ENCODE results near the gene CFAP90.

The CFAP90 gene

GRCh38 chr5:7814816-7815215 is 36.1 kb downstream of the CFAP90 start:
- TF ChIP-seq POLR2A (IDR thresholded peaks at IDR 0.05; ENCODE audit: low read depth, low read length) (no peak), TAF1 (IDR thresholded peaks at IDR 0.05; ENCODE audit: low read depth, low read length) (no peak), PAX5 (IDR thresholded peaks at IDR 0.05; ENCODE audit: insufficient read depth, low read length, severe bottlenecking) (no peak), POU2F2 (IDR thresholded peaks at IDR 0.05; ENCODE audit: low read depth, low read length) (no peak), SPI1 (IDR thresholded peaks at IDR 0.05; ENCODE audit: low read depth, low read length) (no peak), POLR2AphosphoS5 (IDR thresholded peaks at IDR 0.05; ENCODE audit: low read depth, low read length) (no peak)
- FAIRE-seq (no peak), DNase-seq (ENCODE audit: insufficient read length, low spot score) (no peak)

- TF ChIP-seq POLR2AphosphoS5 (IDR thresholded peaks at IDR 0.05; ENCODE audit: low read depth, low read length) (no peak), TAF1 (IDR thresholded peaks at IDR 0.05; ENCODE audit: low read depth, low read length) (no peak), POU2F2 (IDR thresholded peaks at IDR 0.05; ENCODE audit: low read depth, low read length) (no peak), POLR2A (IDR thresholded peaks at IDR 0.05; ENCODE audit: low read depth, low read length) (no peak)
- no peak for FAIRE-seq
These were observed 37.4 kb downstream of the CFAP90 start for GRCh38 chr5:7813576-7813975.

GRCh38 chr5:7813007-7813406 is 37.9 kb downstream of the CFAP90 start:
- no peak for DNase-seq (ENCODE audit: insufficient read length, low spot score)
- no peak for FAIRE-seq
- TF ChIP-seq POLR2A (IDR thresholded peaks at IDR 0.05; ENCODE audit: low read depth, low read length) (no peak), POU2F2 (IDR thresholded peaks at IDR 0.05; ENCODE audit: low read depth, low read length) (no peak), POLR2AphosphoS5 (IDR thresholded peaks at IDR 0.05; ENCODE audit: low read depth, low read length) (no peak), SPI1 (IDR thresholded peaks at IDR 0.05; ENCODE audit: low read depth, low read length) (no peak), PAX5 (IDR thresholded peaks at IDR 0.05; ENCODE audit: insufficient read depth, low read length, severe bottlenecking) (no peak), TAF1 (IDR thresholded peaks at IDR 0.05; ENCODE audit: low read depth, low read length) (no peak)

More at GRCh38 chr5:7813576-7813975, 37.4 kb downstream of the CFAP90 start:
- no peak for DNase-seq (ENCODE audit: insufficient read length, low spot score)

GRCh38 chr5:7811715-7812114 is 39.2 kb downstream of the CFAP90 start:
- TF ChIP-seq TAF1 (IDR thresholded peaks at IDR 0.05; ENCODE audit: low read depth, low read length) (no peak), POLR2A (IDR thresholded peaks at IDR 0.05; ENCODE audit: low read depth, low read length) (no peak), POLR2AphosphoS5 (IDR thresholded peaks at IDR 0.05; ENCODE audit: low read depth, low read length) (no peak), PAX5 (IDR thresholded peaks at IDR 0.05; ENCODE audit: insufficient read depth, low read length, severe bottlenecking) (no peak), POU2F2 (IDR thresholded peaks at IDR 0.05; ENCODE audit: low read depth, low read length) (no peak), SPI1 (IDR thresholded peaks at IDR 0.05; ENCODE audit: low read depth, low read length) (no peak)
- DNase-seq (ENCODE audit: insufficient read length, low spot score): no peak
- FAIRE-seq: no peak

- no peak for DNase-seq (ENCODE audit: insufficient read length, low spot score)
- no peak for TF ChIP-seq POLR2A (IDR thresholded peaks at IDR 0.05; ENCODE audit: low read depth, low read length)
- TF ChIP-seq PAX5 (IDR thresholded peaks at IDR 0.05; ENCODE audit: insufficient read depth, low read length, severe bottlenecking): no peak
- TF ChIP-seq POLR2AphosphoS5 (IDR thresholded peaks at IDR 0.05; ENCODE audit: low read depth, low read length): no peak
- no peak for TF ChIP-seq SPI1 (IDR thresholded peaks at IDR 0.05; ENCODE audit: low read depth, low read length)
- no peak for TF ChIP-seq POU2F2 (IDR thresholded peaks at IDR 0.05; ENCODE audit: low read depth, low read length)
- no peak for TF ChIP-seq TAF1 (IDR thresholded peaks at IDR 0.05; ENCODE audit: low read depth, low read length)
- FAIRE-seq: no peak
These were observed 41.9 kb downstream of the CFAP90 start for GRCh38 chr5:7808998-7809397.

GRCh38 chr5:7805379-7805778 is 45.6 kb downstream of the CFAP90 start:
- no peak for DNase-seq (ENCODE audit: insufficient read length, low spot score)
- FAIRE-seq: no peak

GRCh38 chr5:7803937-7804336 is 47.0 kb downstream of the CFAP90 start:
- FAIRE-seq (no peak), DNase-seq (ENCODE audit: insufficient read length, low spot score) (no peak)
- no peak for TF ChIP-seq TAF1 (IDR thresholded peaks at IDR 0.05; ENCODE audit: low read depth, low read length)
- TF ChIP-seq POLR2AphosphoS5 (IDR thresholded peaks at IDR 0.05; ENCODE audit: low read depth, low read length): no peak
- no peak for TF ChIP-seq SPI1 (IDR thresholded peaks at IDR 0.05; ENCODE audit: low read depth, low read length)
- TF ChIP-seq POU2F2 (IDR thresholded peaks at IDR 0.05; ENCODE audit: low read depth, low read length): no peak
- no peak for TF ChIP-seq PAX5 (IDR thresholded peaks at IDR 0.05; ENCODE audit: insufficient read depth, low read length, severe bottlenecking)
- TF ChIP-seq POLR2A (IDR thresholded peaks at IDR 0.05; ENCODE audit: low read depth, low read length): no peak

More at GRCh38 chr5:7805379-7805778, 45.6 kb downstream of the CFAP90 start:
- TF ChIP-seq TAF1 (IDR thresholded peaks at IDR 0.05; ENCODE audit: low read depth, low read length) (no peak), POLR2AphosphoS5 (IDR thresholded peaks at IDR 0.05; ENCODE audit: low read depth, low read length) (no peak), PAX5 (IDR thresholded peaks at IDR 0.05; ENCODE audit: insufficient read depth, low read length, severe bottlenecking) (no peak), POLR2A (IDR thresholded peaks at IDR 0.05; ENCODE audit: low read depth, low read length) (no peak), SPI1 (IDR thresholded peaks at IDR 0.05; ENCODE audit: low read depth, low read length) (no peak), POU2F2 (IDR thresholded peaks at IDR 0.05; ENCODE audit: low read depth, low read length) (no peak)

GRCh38 chr5:7802855-7803254 is 48.1 kb downstream of the CFAP90 start:
- no peak for TF ChIP-seq POLR2AphosphoS5 (IDR thresholded peaks at IDR 0.05; ENCODE audit: low read depth, low read length)
- TF ChIP-seq TAF1 (IDR thresholded peaks at IDR 0.05; ENCODE audit: low read depth, low read length): no peak
- no peak for TF ChIP-seq POU2F2 (IDR thresholded peaks at IDR 0.05; ENCODE audit: low read depth, low read length)
- no peak for TF ChIP-seq PAX5 (IDR thresholded peaks at IDR 0.05; ENCODE audit: insufficient read depth, low read length, severe bottlenecking)
- TF ChIP-seq POLR2A (IDR thresholded peaks at IDR 0.05; ENCODE audit: low read depth, low read length): no peak
- DNase-seq (ENCODE audit: insufficient read length, low spot score): no peak
- no peak for FAIRE-seq

- DNase-seq (ENCODE audit: insufficient read length, low spot score) (no peak), FAIRE-seq (no peak)
- TF ChIP-seq POLR2A (IDR thresholded peaks at IDR 0.05; ENCODE audit: low read depth, low read length) (no peak), TAF1 (IDR thresholded peaks at IDR 0.05; ENCODE audit: low read depth, low read length) (no peak), PAX5 (IDR thresholded peaks at IDR 0.05; ENCODE audit: insufficient read depth, low read length, severe bottlenecking) (no peak), SPI1 (IDR thresholded peaks at IDR 0.05; ENCODE audit: low read depth, low read length) (no peak), POU2F2 (IDR thresholded peaks at IDR 0.05; ENCODE audit: low read depth, low read length) (no peak)
These were observed 48.9 kb downstream of the CFAP90 start for GRCh38 chr5:7801891-7802614.

- DNase-seq (ENCODE audit: insufficient read length, low spot score): no peak
- TF ChIP-seq POLR2A (IDR thresholded peaks at IDR 0.05; ENCODE audit: low read depth, low read length) (no peak), POU2F2 (IDR thresholded peaks at IDR 0.05; ENCODE audit: low read depth, low read length) (no peak), POLR2AphosphoS5 (IDR thresholded peaks at IDR 0.05; ENCODE audit: low read depth, low read length) (no peak), PAX5 (IDR thresholded peaks at IDR 0.05; ENCODE audit: insufficient read depth, low read length, severe bottlenecking) (no peak), TAF1 (IDR thresholded peaks at IDR 0.05; ENCODE audit: low read depth, low read length) (no peak)
- no peak for FAIRE-seq
These were observed 55.6 kb downstream of the CFAP90 start for GRCh38 chr5:7795306-7795705.
